Heart left ventricle (tissue), 16 donors: ENCODE measurements around the gene TINCR. TPM values are rescaled to one million over a fixed set of nuclear protein-coding genes. Genes with fewer than 3 reads are reported as not detected.

Source experiments
- ATAC-seq, 4 donors: fragments of 200-7000 bp; cut with Tn5 transposase; one replicate each; pipeline ENCODE4 v1.9.1; 2020 to 2022; ENCODE audit warnings: moderate library complexity in 4 of 4, mild to moderate bottlenecking in 3 of 4, moderate number of reproducible peaks in 1 of 4
- DNase-seq, 5 donors: peaks; one replicate each; pipeline ENCODE4 v3.0.0-alpha.2; 2020
- H3K27ac ChIP-seq, 12 donors: fragments of 200-600 bp; sonication (generic) in 4 of 12; one replicate each; pipeline versions ENCODE4 v1.5.0 to v1.8.0; 2016 to 2022; ENCODE audit warnings: mild to moderate bottlenecking in 2 of 12
- H3K27me3 ChIP-seq, 9 donors: fragments of 200-600 bp; sonication (generic) in 2 of 9; one replicate each; pipeline versions ENCODE4 v1.5.1 to v1.8.0; 2016 to 2022; ENCODE audit warnings: mild to moderate bottlenecking in 3 of 9
- H3K36me3 ChIP-seq, 9 donors: fragments of 200-600 bp; sonication (generic) in 2 of 9; one replicate each; pipeline versions ENCODE4 v1.5.0 to v1.8.0; 2018 to 2022; ENCODE audit warnings: mild to moderate bottlenecking in 2 of 9
- H3K4me1 ChIP-seq, 12 donors: fragments of 200-600 bp; sonication (generic) in 4 of 12; one replicate each; pipeline versions ENCODE4 v1.5.0 to v1.8.0; 2016 to 2022; ENCODE audit warnings: mild to moderate bottlenecking in 3 of 12
- H3K4me3 ChIP-seq, 12 donors: fragments of 200-600 bp; sonication (generic) in 4 of 12; one replicate each; pipeline versions ENCODE4 v1.5.0 to v1.8.0; 2017 to 2022; ENCODE audit warnings: mild to moderate bottlenecking in 9 of 12, moderate library complexity in 4 of 12
- H3K9me3 ChIP-seq, 12 donors: fragments of 200-600 bp; sonication (generic) in 4 of 12; one replicate each; pipeline versions ENCODE4 v1.5.0 to v1.8.0; 2016 to 2022; ENCODE audit warnings: mild to moderate bottlenecking in 1 of 12
- POLR2A ChIP-seq, 2 donors: fragments of 450-650 bp; IDR thresholded peaks; one replicate each; pipeline ENCODE4 v1.6.1; 2017; ENCODE audit warnings: antibody characterized with exemption in 2 of 2, mild to moderate bottlenecking in 2 of 2, moderate library complexity in 2 of 2
- WGBS, 4 donors: extraction: QIAGEN DNeasy Blood & Tissue Kit in 2 of 4; methylation state at CpG; one replicate each; pipeline versions ENCODE4 v1.1.5 to v1.1.7; 2013 to 2018; 5-methylcytosine and 5-hydroxymethylcytosine counted together
- intact Hi-C, 10 donors: fragments of 100-400 bp; cut with DNase I; formaldehyde crosslinking; loops; one replicate each; pipeline versions ENCODE4 v1.11.1 to v1.14.2; 2022
- polyA plus RNA-seq, 2 donors: library from polyadenylated mRNA; stranded (reverse); fragments of 200-250 nt; gene quantifications; one replicate each; pipeline ENCODE4 v1.2.3, GENCODE V29; 2013
- total RNA-seq, 9 donors: library from RNA; depleted of rRNA in 2 of 9; stranded (reverse); fragments of >200 nt in 2 of 9; fragmentation: NEBNext Ultra II Directional in 3 of 9; extraction: Animal tissue kit (Norgen Biotek cat#: 25700) in 3 of 9; gene quantifications; one replicate each; pipeline versions ENCODE4 v1.1.0 to v1.2.4, GENCODE V29; 2016 to 2023
- TF ChIP-seq, protein P1 (sequence below), 12 donors: fragments of 200-600 bp; sonication (generic) in 4 of 12; IDR thresholded peaks; one replicate each; pipeline versions ENCODE4 v1.5.0 to v1.8.0; 2018 to 2022; ENCODE audit warnings: antibody characterized with exemption in 12 of 12, mild to moderate bottlenecking in 5 of 12
- donor health status: ischemic (EF 13 %, LVEDD 7.1; RV severe dilation, severe dysfunction).
- donor health status: healthy with polysubstance abuse.
- donor health status: DM: no; HTN: yes; CAD: no.
- donor health status: DM: no; HTN: no; CAD: no.
- donor health status: ischemic (EF 25% LVEDD 6.9; RV normal size, moderate dysfunction).
- donor health status: ischemic (EF 25% LVEDD 5.7; RV mildly dilated, moderate dysfunction).
- donor health status: healthy.
- donor health status: DM: yes; HTN: yes; CAD: no.
- donor health status: ischemic (EF 35%, LVEDD 5.7; RV mildly dilated, moderate dysfunction).
- donor health status: nonischemic (EF 11% LVEDD 7.7; RV severe dilation, severe dysfunction).
- donor health status: DM: yes; HTN: yes; CAD: no.
- donor health status: PGD.
- donor health status: ischemic (EF 29% LVEDD 5.4; RV normal size, mild dysfunction).
- donor health status: nonischemic (EF 23%, LVEDD 6.1; RV moderate dilation, normal function).

Gene TINCR
- total and polyA plus RNA-seq, 11 donors: 0.07 to 0.44 (median 0.19) TPM; not detected in 6

DNA sequence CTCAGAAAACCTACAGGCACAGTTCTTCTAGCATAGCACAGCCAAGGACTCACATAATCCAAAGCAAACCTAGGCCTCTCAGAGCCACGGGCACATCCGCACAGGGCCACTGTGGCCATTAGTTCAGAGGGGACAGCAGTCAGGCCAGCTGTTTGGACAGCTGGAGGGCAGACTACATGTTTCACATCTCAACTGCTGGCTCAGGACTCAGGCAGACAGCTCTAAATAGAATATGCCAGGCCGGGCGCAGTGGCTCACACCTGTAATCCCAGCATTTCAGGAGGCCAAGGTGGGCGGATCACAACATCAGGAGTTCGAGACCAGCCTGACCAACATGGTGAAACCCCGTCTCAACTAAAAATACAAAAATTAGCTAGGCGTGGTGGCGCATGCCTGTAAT, 28.0 kb upstream of the TINCR start:
- intact Hi-C loops: no loop called here
- Histone ChIP-seq H3K27me3 (no peaks in the 10 kb centered on the region), H3K4me3 (no peak overlapping the region), H3K36me3 (peaks cover 5 to 100% (median 100%) of the 10 kb centered on the region in 9 donors), H3K9me3 (no peaks in the 10 kb centered on the region), H3K27ac (no peak overlapping the region), H3K4me1 (peaks cover 0 to 5% (median 0%) of the 10 kb centered on the region in 12 donors)
- TF ChIP-seq POLR2A (IDR thresholded peaks at IDR 0.05): no peak
- TF ChIP-seq, protein P1, sequence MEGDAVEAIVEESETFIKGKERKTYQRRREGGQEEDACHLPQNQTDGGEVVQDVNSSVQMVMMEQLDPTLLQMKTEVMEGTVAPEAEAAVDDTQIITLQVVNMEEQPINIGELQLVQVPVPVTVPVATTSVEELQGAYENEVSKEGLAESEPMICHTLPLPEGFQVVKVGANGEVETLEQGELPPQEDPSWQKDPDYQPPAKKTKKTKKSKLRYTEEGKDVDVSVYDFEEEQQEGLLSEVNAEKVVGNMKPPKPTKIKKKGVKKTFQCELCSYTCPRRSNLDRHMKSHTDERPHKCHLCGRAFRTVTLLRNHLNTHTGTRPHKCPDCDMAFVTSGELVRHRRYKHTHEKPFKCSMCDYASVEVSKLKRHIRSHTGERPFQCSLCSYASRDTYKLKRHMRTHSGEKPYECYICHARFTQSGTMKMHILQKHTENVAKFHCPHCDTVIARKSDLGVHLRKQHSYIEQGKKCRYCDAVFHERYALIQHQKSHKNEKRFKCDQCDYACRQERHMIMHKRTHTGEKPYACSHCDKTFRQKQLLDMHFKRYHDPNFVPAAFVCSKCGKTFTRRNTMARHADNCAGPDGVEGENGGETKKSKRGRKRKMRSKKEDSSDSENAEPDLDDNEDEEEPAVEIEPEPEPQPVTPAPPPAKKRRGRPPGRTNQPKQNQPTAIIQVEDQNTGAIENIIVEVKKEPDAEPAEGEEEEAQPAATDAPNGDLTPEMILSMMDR (IDR thresholded peaks at IDR 0.05): no peak
- DNase-seq: no peak
- 89 to 97% (median 93%) methylated on average over 9 of the region's 9 CpGs for whole genome bisulfite sequencing, 4 donors
- no peak for ATAC-seq

GRCh38 chr19:5595129-5595528, 27.4 kb upstream of the TINCR start:
- ATAC-seq (no peak), DNase-seq (no peak)
- Histone ChIP-seq H3K4me3 (no peak overlapping the region), H3K9me3 (no peaks in the 10 kb centered on the region), H3K4me1 (peaks cover 0 to 3% (median 0%) of the 10 kb centered on the region in 12 donors), H3K27ac (no peak overlapping the region), H3K36me3 (peaks cover 5 to 100% (median 100%) of the 10 kb centered on the region in 9 donors), H3K27me3 (no peaks in the 10 kb centered on the region)
- intact Hi-C loops: no loop called here
- TF ChIP-seq, protein P1 (IDR thresholded peaks at IDR 0.05): no peak
- no peak for TF ChIP-seq POLR2A (IDR thresholded peaks at IDR 0.05)
- WGBS, 4 donors: 92 to 96% (median 95%) methylated on average over 18 of the region's 18 CpGs

- DNase-seq (no peak), ATAC-seq (no peak)
- 84 to 94% (median 90%) methylated on average over 7 of the region's 7 CpGs for WGBS, 4 donors
- no peaks in the 10 kb centered on the region for H3K4me1 ChIP-seq
- intact Hi-C loops: no loop called here
- peaks cover 5 to 100% (median 100%) of the 10 kb centered on the region in 9 donors for H3K36me3 ChIP-seq
- no peaks in the 10 kb centered on the region for H3K27me3 ChIP-seq
- no peak for TF ChIP-seq POLR2A (IDR thresholded peaks at IDR 0.05)
- TF ChIP-seq, protein P1 (IDR thresholded peaks at IDR 0.05): no peak
- H3K4me3 ChIP-seq: no peak overlapping the region
- H3K9me3 ChIP-seq: no peaks in the 10 kb centered on the region
- no peak overlapping the region for H3K27ac ChIP-seq
Observed at GRCh38 chr19:5594521-5594950, 26.8 kb upstream of the TINCR start.

DNA sequence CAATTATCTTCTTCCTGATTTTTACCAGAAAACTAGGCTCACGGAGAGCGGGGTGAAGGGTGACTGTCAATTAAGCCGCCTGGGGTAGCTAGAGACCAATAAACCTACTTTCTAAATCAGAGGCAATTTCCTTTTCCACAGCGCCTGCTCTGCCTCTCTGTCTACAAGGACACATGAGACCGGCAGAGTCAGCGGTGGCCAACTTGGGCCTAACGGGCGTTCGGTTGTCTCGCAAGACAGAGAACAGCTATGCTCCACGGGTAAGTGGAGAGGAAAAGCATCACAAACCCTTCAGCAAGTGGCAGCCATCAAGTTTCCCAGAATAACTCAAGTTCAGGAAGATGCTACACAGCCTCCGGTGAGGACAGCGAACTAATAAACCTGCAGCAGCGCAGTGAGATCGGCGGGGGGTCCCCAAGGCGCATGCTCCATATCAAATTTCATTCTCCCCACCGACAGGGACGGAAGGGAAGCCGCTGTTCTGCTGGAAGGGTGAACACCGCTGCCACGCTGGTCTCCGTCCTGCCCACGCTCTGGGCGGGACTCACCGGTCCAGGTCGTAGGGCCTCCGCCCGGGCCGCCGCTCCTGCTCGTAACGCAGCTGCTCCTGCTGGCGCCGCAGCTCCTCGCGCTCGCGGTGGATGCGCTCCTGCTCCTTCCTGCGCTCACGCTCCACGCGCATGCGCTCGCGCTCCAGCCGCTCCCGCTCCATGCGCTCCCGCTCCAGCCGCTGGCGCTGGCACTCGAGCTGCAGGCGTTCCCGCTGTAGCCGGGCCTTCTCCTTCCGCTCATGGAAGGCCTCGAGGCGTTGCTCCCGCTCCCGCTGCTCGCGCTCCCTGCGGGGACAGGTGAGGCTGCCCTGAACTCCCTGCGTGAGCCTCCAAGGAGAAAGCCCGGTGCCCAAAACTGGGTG, 25.8 kb upstream of the TINCR start:
- Histone ChIP-seq H3K4me3 (no peak overlapping the region), H3K27ac (no peak overlapping the region), H3K27me3 (no peaks in the 10 kb centered on the region), H3K9me3 (no peaks in the 10 kb centered on the region), H3K36me3 (peaks cover 5 to 100% (median 100%) of the 10 kb centered on the region in 9 donors), H3K4me1 (no peaks in the 10 kb centered on the region)
- 92 to 95% (median 94%) methylated on average over 65 to 67 of the region's 67 CpGs for WGBS, 4 donors
- TF ChIP-seq, protein P1 (IDR thresholded peaks at IDR 0.05): no peak
- no peak for TF ChIP-seq POLR2A (IDR thresholded peaks at IDR 0.05)
- DNase-seq (no peak), ATAC-seq (no peak)
- intact Hi-C loops: no loop called here
